ENCODE measurements around the gene HOXA11. TPM values are rescaled to one million over a fixed set of nuclear protein-coding genes. Genes with fewer than 3 reads are reported as not detected.

The HOXA11 gene
- total RNA-seq, 4 donors from 2014 or later: 5.1 to 7.9 (median 6.4) TPM

DNA sequence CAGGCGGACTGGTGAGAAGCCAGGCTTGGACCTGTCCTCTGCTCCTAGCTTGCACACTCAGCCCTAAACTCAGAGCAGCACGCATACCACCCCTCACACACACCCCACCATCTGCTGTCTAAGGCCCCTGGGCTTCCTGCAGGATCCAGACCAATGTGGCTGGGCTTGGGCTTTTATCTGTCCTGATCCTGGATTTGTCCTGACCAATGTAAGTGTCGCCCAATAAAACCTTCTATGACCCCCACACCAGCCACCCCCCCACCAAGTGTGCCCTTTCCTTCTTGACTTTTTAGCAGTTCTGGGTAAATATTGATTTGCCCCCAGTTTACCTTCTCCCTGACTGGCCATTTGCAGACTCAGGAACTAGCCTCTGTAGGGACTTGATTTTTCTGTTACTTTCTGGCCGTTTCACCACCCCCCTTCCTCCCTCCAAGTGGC lies 16.6 kb upstream of the HOXA11 start:
- TF ChIP-seq POLR2A (IDR thresholded peaks at IDR 0.05): no peak
- TF ChIP-seq, protein P1, sequence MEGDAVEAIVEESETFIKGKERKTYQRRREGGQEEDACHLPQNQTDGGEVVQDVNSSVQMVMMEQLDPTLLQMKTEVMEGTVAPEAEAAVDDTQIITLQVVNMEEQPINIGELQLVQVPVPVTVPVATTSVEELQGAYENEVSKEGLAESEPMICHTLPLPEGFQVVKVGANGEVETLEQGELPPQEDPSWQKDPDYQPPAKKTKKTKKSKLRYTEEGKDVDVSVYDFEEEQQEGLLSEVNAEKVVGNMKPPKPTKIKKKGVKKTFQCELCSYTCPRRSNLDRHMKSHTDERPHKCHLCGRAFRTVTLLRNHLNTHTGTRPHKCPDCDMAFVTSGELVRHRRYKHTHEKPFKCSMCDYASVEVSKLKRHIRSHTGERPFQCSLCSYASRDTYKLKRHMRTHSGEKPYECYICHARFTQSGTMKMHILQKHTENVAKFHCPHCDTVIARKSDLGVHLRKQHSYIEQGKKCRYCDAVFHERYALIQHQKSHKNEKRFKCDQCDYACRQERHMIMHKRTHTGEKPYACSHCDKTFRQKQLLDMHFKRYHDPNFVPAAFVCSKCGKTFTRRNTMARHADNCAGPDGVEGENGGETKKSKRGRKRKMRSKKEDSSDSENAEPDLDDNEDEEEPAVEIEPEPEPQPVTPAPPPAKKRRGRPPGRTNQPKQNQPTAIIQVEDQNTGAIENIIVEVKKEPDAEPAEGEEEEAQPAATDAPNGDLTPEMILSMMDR (IDR thresholded peaks at IDR 0.05 in 4 of 5, conservative IDR thresholded peaks at IDR 0.05 in 1 of 5): no peak
- no peaks in the 10 kb centered on the region for H3K9me3 ChIP-seq
- H3K36me3 ChIP-seq: no peaks in the 10 kb centered on the region
- H3K27me3 ChIP-seq: peaks cover 52 to 78% (median 62%) of the 10 kb centered on the region in 3 donors
- intact Hi-C loops (cut with DNase I; ENCODE audit: low total_unique reads) (no loop called here), in situ Hi-C loops (cut with MboI; ENCODE audit: low sequenced_read_pairs in 4 of 4) (loop anchor here (10.0 to 25.0 kb wide), 6 partner anchors 361 to 813 kb away; no protein-coding TSS in a partner anchor)
- H3K27ac ChIP-seq: no peak overlapping the region
- ATAC-seq (no peak), DNase-seq (no peak)
- H3K4me3 ChIP-seq: no peak overlapping the region
- H3K4me1 ChIP-seq: peaks cover 16 to 27% of the 10 kb centered on the region in 2 donors

DNA sequence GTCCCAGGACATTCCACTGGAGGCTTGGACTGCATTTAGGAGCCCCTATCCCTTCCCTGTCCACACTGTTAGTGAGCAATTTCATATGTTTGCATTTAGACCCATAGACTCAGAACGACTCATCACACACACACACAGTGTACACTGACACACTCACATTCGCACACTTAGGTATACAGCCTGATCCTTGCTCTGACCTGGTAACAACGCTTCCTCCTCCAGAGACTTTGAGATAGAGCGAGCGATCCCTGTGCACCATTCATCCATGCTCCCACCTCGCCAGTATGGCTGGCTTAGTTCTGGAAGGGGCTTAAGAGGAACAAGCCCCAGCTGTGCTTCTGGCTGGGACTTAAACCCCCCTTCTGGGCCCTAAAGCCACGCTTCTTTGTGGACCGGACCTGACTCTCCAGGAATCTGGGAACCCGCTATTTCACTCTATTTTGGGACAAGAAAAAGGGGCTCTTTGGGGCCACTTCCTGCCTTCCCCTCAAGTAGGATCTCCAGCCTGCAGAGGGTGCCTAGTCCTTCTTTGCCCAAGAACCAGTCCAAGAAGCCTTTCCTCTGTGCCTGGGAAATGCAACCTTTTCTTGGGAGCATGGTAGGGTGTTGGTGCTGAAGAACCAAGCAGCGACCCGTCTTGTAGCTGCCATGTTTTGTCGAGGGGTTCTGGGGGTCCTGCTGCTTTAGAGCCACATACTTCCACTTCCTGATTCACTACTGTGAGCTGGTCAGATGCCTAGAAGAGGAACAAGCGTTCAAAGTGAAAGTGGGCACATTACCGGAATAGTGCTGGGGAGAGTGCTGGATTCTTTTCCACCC lies 15.9 kb upstream of the HOXA11 start:
- in situ Hi-C loops (cut with MboI; ENCODE audit: low sequenced_read_pairs in 4 of 4) (loop anchor here (10.0 to 25.0 kb wide), 6 partner anchors 361 to 814 kb away; no protein-coding TSS in a partner anchor), intact Hi-C loops (cut with DNase I; ENCODE audit: low total_unique reads) (loop anchor here (1.0 kb wide), 1 partner anchor 462 kb away; no protein-coding TSS in a partner anchor)
- Histone ChIP-seq H3K27ac (no peak overlapping the region), H3K9me3 (no peaks in the 10 kb centered on the region), H3K36me3 (no peaks in the 10 kb centered on the region), H3K4me1 (peaks cover 16 to 31% of the 10 kb centered on the region in 2 donors), H3K4me3 (peak overlapping the region; percentile 52 to 71 (median 62)), H3K27me3 (peaks cover 52 to 71% (median 56%) of the 10 kb centered on the region in 3 donors)
- TF ChIP-seq, protein P1 (IDR thresholded peaks at IDR 0.05 in 4 of 5, conservative IDR thresholded peaks at IDR 0.05 in 1 of 5): no peak
- TF ChIP-seq POLR2A (IDR thresholded peaks at IDR 0.05): no peak
- DNase-seq (no peak), ATAC-seq (no peak)

DNA sequence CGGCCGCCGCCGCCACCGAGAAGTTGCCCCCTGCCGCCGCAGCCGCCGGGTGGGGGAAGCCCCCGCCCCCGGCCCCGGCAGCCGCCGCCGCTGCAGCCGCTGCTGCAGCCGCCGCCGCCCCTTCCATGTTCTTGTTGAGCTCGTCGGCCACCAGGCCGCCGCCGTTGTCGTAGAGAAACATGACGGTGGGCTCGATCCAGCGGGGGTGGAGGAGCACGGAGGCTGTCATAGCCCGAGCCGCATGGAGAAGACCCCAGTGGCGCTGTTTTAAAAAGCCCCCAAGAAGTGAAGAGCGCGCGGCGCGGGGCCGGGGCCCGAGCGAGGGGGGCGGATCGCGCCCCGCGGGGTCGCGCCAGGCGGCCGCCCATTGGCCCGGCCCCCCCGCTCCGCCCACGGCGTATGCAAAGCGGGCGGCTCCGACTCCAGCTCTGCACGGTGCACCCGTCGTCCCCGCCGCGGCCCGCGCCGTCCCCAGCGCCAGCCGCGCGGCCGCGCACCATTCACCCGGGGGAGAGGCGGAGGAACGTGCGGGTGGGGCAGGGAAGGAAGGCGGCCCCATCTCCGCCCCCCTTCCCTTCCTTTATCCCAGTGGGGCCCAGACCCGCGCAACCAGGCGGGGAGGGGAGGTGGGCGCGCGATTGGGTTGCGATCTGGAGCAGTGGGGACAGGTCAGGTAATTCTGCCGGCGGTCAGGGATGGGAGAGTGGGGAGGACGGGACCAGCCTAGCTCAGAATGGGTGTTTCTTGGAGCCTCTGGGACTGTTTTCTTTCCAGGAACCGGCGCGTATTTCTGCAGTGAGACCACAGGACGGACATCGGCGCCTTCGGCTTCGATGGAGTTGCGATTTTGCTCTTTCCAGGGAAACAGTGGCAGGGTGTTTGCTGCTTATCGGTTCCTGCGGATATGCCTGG lies 15.1 kb upstream of the HOXA11 start, which contains the start of gene HOXA13:
HOXA13 (minus strand) TSS at position 243 of the 912 bp plus-strand sequence; CDS start at position 229, 14 bp downstream.
- H3K27ac ChIP-seq: peak within 1 kb of the TSS; percentile 48 to 90 (median 77)
- no peaks in the 10 kb centered on the region for H3K9me3 ChIP-seq
- in situ Hi-C loops (cut with MboI; ENCODE audit: low sequenced_read_pairs in 4 of 4): loop anchor here (10.0 to 25.0 kb wide), 11 partner anchors 362 to 1438 kb away; partner anchors contain the start of genes CREB5 (in 1 of the 4) and HIBADH (in 1 of the 4)
- peaks cover 43 to 67% (median 48%) of the 10 kb centered on the region in 3 donors for H3K27me3 ChIP-seq
- peaks cover 15 to 29% of the 10 kb centered on the region in 2 donors for H3K4me1 ChIP-seq
- H3K4me3 ChIP-seq: peak within 1 kb of the TSS; percentile 58 to 75 (median 69)
- TF ChIP-seq, protein P1 (IDR thresholded peaks at IDR 0.05 in 4 of 5, conservative IDR thresholded peaks at IDR 0.05 in 1 of 5): no peak
- peak; percentile 52 to 59 for TF ChIP-seq POLR2A (IDR thresholded peaks at IDR 0.05)
- DNase-seq (peak in 1 of 2 donors; percentile 64), ATAC-seq (peak; percentile 72 to 83)
- intact Hi-C loops (cut with DNase I; ENCODE audit: low total_unique reads): loop anchor here (1.0 to 5.0 kb wide), 3 partner anchors 376 to 577 kb away; no protein-coding TSS in a partner anchor
- H3K36me3 ChIP-seq: no peaks in the 10 kb centered on the region

Data from gastrocnemius medialis (tissue), 4 donors.